Measurements from ENCODE around the gene NOS3. TPM values are rescaled to one million over a fixed set of nuclear protein-coding genes. Genes with fewer than 3 reads are reported as not detected.

The NOS3 gene
- total and polyA plus RNA-seq, 9 of the 15 experiments (the other 6 are each of a cell fraction or from before 2014, with no cell fraction given), result 1.1 to 121 (median 23.6) TPM

DNA sequence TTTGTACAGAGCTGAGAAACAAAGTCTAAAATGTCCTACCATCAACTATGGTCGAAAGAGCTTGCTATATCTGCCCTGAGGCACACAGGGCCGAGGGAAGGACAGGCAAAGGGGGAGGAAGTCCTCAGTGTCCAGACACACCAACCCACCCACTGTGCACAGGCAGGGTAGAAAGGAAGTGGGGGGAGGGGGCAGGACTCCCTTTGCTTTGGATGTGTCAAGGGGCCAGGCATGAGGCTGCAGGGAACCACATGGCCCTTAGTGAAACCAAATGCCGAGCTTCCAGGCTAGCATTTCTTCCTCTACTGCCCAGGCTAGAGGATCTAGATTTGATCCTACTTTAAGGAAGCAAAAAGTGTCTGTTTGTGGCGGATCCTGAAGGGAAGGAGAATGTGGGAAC lies 41.3 kb upstream of the NOS3 start (continued):
- TF ChIP-seq KDM4B (IDR thresholded peaks at IDR 0.05; ENCODE audit: borderline replicate concordance in 2 of 2, low read depth in 1 of 2) (peak in 1 of 2 experiments; percentile 45; a peak in 1 of 4 replicates), ZNF24 (IDR thresholded peaks at IDR 0.05) (0 out of 2 replicates have a peak, but pooled peaks have one; percentile 48), TEAD2 (tag; IDR thresholded peaks at IDR 0.05) (no peak), SAP30 (IDR thresholded peaks at IDR 0.05; ENCODE audit: borderline replicate concordance, insufficient read depth, low read depth, low read length, poor library complexity, severe bottlenecking) (no peak), COPS2 (conservative IDR thresholded peaks at IDR 0.05) (no peak), SREBF2 (CRISPR knock-in tag; IDR thresholded peaks at IDR 0.05) (no peak), ZNF79 (CRISPR knock-in tag; IDR thresholded peaks at IDR 0.05; ENCODE audit: low read depth) (no peak), GABPB2 (CRISPR knock-in tag; conservative IDR thresholded peaks at IDR 0.05) (no peak), ESRRA (IDR thresholded peaks at IDR 0.05; ENCODE audit: borderline replicate concordance, low read depth) (0 out of 2 replicates have a peak, but pooled peaks have one; percentile 14)
- TF ChIP-seq, protein P1, sequence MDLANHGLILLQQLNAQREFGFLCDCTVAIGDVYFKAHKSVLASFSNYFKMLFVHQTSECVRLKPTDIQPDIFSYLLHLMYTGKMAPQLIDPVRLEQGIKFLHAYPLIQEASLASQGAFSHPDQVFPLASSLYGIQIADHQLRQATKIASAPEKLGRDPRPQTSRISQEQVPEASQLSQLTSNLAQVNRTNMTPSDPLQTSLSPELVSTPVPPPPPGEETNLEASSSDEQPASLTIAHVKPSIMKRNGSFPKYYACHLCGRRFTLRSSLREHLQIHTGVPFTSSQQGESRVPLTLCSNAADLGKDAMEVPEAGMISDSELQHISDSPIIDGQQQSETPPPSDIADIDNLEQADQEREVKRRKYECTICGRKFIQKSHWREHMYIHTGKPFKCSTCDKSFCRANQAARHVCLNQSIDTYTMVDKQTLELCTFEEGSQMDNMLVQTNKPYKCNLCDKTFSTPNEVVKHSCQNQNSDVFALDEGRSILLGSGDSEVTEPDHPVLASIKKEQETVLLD (IDR thresholded peaks at IDR 0.05), result 0 out of 2 replicates have a peak, but pooled peaks have one; percentile 23
- TF ChIP-seq, protein P2, sequence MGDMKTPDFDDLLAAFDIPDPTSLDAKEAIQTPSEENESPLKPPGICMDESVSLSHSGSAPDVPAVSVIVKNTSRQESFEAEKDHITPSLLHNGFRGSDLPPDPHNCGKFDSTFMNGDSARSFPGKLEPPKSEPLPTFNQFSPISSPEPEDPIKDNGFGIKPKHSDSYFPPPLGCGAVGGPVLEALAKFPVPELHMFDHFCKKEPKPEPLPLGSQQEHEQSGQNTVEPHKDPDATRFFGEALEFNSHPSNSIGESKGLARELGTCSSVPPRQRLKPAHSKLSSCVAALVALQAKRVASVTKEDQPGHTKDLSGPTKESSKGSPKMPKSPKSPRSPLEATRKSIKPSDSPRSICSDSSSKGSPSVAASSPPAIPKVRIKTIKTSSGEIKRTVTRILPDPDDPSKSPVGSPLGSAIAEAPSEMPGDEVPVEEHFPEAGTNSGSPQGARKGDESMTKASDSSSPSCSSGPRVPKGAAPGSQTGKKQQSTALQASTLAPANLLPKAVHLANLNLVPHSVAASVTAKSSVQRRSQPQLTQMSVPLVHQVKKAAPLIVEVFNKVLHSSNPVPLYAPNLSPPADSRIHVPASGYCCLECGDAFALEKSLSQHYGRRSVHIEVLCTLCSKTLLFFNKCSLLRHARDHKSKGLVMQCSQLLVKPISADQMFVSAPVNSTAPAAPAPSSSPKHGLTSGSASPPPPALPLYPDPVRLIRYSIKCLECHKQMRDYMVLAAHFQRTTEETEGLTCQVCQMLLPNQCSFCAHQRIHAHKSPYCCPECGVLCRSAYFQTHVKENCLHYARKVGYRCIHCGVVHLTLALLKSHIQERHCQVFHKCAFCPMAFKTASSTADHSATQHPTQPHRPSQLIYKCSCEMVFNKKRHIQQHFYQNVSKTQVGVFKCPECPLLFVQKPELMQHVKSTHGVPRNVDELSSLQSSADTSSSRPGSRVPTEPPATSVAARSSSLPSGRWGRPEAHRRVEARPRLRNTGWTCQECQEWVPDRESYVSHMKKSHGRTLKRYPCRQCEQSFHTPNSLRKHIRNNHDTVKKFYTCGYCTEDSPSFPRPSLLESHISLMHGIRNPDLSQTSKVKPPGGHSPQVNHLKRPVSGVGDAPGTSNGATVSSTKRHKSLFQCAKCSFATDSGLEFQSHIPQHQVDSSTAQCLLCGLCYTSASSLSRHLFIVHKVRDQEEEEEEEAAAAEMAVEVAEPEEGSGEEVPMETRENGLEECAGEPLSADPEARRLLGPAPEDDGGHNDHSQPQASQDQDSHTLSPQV (IDR thresholded peaks at IDR 0.05), result peak; percentile 80; the same call in 1 of the 2 replicates
- TF ChIP-seq, protein P3, sequence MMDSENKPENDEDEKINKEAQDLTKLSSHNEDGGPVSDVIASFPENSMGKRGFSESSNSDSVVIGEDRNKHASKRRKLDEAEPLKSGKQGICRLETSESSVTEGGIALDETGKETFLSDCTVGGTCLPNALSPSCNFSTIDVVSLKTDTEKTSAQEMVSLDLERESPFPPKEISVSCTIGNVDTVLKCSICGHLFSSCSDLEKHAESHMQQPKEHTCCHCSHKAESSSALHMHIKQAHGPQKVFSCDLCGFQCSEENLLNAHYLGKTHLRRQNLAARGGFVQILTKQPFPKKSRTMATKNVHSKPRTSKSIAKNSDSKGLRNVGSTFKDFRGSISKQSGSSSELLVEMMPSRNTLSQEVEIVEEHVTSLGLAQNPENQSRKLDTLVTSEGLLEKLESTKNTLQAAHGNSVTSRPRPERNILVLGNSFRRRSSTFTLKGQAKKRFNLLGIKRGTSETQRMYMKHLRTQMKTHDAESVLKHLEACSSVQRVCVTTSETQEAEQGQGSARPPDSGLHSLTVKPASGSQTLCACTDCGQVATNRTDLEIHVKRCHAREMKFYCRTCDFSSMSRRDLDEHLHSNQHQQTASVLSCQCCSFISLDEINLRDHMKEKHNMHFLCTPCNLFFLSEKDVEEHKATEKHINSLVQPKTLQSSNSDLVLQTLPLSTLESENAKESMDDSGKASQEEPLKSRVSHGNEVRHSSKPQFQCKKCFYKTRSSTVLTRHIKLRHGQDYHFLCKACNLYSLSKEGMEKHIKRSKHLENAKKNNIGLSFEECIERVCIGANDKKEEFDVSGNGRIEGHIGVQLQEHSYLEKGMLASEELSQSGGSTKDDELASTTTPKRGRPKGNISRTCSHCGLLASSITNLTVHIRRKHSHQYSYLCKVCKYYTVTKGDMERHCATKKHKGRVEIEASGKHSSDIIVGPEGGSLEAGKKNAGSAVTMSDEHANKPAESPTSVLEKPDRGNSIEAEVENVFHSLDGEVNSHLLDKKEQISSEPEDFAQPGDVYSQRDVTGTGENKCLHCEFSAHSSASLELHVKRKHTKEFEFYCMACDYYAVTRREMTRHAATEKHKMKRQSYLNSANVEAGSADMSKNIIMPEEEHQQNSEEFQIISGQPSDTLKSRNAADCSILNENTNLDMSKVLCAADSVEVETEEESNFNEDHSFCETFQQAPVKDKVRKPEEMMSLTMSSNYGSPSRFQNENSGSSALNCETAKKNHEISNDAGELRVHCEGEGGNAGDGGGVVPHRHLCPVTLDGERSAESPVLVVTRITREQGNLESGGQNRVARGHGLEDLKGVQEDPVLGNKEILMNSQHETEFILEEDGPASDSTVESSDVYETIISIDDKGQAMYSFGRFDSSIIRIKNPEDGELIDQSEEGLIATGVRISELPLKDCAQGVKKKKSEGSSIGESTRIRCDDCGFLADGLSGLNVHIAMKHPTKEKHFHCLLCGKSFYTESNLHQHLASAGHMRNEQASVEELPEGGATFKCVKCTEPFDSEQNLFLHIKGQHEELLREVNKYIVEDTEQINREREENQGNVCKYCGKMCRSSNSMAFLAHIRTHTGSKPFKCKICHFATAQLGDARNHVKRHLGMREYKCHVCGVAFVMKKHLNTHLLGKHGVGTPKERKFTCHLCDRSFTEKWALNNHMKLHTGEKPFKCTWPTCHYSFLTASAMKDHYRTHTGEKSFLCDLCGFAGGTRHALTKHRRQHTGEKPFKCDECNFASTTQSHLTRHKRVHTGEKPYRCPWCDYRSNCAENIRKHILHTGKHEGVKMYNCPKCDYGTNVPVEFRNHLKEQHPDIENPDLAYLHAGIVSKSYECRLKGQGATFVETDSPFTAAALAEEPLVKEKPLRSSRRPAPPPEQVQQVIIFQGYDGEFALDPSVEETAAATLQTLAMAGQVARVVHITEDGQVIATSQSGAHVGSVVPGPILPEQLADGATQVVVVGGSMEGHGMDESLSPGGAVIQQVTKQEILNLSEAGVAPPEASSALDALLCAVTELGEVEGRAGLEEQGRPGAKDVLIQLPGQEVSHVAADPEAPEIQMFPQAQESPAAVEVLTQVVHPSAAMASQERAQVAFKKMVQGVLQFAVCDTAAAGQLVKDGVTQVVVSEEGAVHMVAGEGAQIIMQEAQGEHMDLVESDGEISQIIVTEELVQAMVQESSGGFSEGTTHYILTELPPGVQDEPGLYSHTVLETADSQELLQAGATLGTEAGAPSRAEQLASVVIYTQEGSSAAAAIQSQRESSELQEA (IDR thresholded peaks at IDR 0.05; ENCODE audit: low read depth), result no peak

All from K562 (cell line).